HPDE6-E6E7 (cell line): ENCODE results near the gene ARHGAP26.
"Not testable (repeated sequence)": the region's sequence is repeated elsewhere in the genome, so short reads cannot be mapped to it uniquely, and the experiment has no call there.

Experiments used
- DNase-seq: peaks from one replicate; pipeline ENCODE4 v3.0.0; 2011; ENCODE audit warnings: missing footprints; ENCODE audit errors: extremely low spot score

The ARHGAP26 gene

DNA sequence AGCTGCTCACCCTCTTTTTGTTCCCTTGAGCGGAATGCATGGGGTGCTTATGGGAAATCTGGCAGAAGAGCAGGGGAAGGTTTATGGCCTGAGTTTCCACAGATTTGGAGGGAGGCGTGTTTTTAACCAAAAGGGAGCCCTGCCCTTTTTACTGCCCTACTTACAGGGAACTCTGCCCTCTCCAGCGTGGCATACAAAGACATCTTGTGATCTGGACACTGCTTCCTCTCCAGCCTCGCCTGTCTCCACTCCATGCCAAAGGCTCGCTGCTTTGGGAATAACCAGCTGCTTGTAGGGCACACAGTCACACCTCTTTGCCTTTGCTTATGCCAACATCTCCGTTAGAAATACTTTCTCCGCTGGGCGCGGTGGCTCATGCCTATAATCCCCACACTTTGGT lies 314.2 kb downstream of the ARHGAP26 start:
- no peak for DNase-seq

DNA sequence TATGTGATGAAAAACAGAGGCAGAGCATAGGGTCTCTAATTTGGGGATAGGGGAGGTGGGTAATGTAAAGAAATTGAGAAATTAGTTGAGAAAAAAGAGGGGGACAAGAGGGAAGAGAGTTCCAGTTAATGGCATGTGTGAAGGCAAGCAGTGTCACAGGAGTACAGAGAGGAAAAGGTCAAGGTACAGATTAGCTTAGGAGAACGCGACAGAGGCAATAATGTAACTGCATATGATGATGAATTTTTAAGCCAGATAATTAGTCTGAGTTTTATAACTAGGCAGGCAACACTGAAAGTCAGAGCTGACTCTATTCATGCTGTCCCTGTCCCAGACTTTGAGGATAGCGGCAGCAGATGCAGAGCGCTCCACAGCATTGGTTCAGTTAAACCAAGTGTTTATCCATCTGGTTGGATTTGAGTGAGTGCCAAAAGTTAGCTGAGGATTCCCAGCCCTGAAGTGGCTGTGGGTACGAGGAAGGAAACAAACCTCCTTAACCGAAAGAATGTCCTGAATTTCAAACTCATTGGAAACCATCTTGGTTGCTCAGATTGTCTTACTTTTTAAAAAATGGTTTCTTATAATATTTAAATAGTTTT lies 315.2 kb downstream of the ARHGAP26 start:
- DNase-seq, result no peak

DNA sequence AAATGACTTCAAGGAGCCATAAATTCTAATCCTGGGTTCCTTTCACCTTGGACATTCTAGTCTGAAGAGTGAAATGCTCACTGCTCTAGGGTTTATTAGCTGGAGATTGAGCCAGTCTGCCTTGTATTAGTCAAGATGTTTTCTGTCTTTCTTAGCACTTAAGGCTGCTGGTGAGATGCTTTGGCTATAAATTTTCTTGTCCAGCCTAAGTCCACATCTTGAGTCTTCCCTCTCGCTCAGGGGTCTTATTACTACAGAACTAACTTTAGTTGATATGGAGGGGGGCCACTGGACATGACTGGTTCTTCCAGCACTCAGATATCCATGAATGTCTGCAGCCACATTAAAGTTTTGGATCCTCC lies 316.4 kb downstream of the ARHGAP26 start:
- no peak for DNase-seq

DNA sequence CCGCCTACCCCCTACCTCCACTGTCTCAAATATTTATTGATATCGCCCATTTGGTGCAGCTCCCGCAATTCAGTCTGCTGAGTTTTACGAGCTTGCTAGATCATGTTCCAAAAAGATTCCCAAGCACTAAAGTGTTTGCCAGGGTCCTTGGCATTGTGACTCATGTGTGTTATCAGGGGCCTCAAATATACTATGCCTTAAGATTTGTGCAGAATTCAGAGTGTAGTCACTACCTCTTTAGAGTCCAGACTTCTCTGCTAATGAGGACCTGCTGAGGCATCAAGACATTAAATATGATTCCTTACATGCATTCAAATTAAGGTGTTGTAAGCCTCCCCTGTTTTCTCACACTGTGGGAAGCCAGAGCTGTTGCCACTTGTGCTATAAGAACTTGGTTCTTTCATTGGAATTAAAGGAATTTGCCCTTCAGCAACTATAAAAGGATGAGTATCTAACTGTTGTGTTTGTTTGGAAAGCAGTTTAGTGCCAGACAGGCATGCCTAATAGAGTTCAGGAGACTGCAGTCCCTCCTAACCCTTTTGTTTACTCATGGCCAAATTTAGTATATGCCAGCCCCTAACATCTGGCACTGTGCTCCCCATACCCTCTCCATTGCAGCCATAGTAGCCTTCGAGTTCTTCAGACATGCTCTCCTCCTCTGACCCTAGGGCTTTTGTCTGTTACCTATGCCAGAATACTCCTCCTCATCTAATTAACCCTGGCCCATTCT lies 316.9 kb downstream of the ARHGAP26 start:
- DNase-seq, result peak; percentile 32

DNA sequence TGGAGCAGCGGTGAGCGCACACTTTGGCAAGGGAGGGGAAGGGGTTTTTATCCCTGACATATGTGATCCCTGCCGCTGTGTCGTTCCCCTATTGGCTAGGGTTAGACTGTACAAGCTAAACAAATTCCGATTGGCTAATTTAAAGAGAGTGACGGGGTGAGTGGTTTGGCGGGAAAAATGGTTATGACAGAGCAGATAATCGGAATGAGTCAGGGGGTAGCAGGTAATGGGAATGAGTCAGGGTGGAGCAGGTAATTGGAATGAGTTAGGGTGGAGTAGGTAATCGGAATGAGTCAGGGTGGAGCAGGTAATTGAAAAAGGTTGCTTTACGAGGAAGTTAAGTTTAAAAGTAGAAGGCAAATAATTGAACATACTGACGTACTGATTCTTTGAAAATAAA lies 318.5 kb downstream of the ARHGAP26 start:
- DNase-seq, result not testable (repeated sequence)

DNA sequence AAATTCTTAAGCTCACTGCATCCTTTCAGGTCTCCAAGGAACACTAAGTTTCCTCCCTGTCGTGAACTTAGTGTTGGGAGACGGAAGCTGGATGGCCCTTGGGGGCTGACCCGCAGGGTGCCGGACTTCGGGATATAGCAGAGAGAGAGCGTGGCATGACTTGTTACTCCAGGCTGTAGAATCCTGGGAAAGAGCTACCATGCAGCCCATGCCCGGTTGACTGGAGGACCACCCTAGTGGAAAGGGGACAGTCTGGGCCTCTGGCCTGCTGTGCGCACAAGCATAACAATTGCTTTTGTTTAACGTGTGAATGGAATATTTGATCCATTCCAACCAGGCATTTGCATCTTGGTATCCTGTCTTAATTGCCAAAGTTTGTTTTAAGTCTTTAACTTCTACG lies 319.9 kb downstream of the ARHGAP26 start:
- DNase-seq, result not testable (repeated sequence)

DNA sequence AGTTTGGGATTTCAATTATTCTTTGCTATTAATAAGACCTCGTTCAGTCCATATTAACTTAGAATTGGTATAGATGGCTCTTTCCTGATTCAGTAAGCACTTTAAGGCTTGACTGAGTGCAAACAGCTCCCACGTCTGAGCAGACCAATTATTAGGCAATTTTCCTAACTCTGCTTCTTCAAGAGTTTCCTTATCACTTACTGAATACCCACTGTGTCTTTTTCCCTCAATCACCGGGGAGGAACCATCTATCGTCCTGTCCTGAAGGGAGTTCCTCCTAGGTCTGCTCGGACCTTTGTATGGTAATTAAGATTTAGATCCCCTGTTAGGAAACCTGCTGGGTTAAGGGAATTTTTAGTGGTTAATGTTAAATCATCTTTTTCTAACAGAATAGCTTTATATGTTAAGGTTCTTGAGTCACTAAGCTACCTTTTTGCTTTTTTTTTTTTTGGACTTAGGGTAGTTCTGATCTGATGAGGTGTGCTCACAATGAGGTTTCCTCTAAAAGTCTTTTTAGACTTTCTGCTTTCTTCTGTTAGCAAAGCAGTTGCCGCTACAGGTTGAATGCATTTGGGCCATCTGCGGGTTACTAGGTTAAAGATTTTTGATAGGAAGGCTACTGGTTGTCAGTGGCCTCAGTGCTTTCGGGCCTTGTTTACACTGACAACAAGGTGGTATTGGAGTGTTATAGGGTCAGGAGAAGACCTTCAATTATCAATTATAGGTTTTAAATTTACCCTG lies 322.7 kb downstream of the ARHGAP26 start:
- DNase-seq, result not testable (repeated sequence)

DNA sequence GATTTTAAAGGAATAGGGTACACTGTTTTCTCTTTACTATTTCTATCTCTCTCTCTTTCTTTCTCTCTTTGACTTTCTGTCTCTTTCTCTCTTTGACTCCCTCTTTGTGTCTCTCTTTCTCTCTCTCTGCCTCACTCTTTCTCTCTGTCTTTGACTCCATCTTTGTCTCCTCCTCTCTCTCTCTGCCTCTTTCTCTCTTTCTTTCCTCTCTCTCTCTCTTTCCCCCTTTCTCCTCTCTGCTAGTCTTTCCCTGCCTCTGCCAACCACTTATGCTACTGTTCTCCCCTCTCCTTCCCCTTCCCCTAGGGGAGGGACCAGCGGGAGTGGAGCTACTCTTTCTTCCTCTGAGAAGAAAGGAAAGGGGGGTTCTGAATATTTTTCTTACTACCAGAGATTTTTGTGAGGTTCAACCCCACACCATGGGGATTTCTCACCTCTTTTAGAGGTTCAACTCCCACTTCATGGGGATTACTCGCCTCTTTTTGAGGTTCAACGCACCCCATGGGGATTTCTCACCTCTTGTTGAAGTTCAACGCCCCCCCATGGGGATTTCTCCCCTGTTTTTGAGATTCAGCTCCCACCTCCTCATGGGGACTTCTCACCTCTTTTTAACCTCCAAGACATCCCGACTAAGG lies 323.4 kb downstream of the ARHGAP26 start:
- no peak for DNase-seq

DNA sequence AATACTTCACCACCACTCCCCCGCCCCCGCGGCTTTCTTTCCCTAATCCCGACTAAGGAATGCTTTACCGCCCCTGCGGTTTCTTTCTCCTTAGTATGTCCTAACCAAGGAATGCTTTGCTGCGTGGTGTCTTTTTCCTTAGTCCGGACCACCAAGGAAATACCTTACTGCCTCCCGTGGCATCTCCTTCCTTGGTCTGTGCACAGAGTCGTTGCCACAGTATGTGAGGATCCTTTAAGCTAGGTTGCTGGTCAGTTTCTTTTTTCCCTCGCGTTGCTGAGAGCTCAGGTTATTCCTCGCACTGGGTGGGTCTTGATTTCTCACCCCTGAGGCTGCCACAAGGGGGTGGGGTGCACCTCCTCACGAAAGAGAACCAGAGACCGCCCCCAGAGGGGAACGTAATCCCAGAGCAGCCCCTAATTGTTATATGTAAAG lies 323.9 kb downstream of the ARHGAP26 start:
- DNase-seq, result no peak

DNA sequence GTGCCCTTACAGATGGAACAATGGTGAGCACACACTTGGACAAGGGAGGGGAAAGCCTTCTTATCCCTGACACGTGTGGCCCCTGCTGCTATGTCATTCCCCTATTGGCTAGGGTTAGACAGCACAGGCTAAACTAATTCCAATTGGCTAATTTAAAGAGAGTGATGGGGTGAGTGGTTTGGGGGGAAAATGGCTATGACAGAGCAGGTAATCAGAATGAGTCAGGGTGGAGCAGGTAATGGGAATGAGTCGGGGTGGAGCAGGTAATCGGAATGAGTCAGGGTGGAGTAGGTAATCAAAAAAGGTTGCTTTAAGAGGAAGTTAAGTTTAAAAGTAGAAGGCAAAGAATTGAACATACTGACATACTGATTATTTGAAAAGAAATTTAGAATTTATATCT lies 324.4 kb downstream of the ARHGAP26 start:
- not testable (repeated sequence) for DNase-seq

DNA sequence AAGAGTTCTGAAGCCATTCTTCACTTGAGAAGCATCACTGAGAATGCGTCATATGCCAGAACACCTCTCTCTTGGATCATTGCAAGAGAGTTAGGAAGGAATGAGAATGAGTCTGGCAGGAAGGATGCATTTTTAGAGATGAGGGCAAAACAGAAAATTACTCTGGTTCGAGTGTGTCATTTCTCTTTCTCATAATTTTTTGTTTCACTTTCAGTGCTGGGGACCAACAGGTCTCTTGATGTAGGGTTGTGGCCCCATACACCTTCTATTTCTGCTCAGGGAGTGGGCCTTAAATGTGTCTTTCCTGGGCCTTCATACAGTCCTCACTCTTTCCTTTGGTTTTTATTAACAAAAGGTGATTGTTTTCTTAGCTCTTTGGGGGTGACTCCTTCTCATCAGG lies 330.9 kb downstream of the ARHGAP26 start:
- no peak for DNase-seq

DNA sequence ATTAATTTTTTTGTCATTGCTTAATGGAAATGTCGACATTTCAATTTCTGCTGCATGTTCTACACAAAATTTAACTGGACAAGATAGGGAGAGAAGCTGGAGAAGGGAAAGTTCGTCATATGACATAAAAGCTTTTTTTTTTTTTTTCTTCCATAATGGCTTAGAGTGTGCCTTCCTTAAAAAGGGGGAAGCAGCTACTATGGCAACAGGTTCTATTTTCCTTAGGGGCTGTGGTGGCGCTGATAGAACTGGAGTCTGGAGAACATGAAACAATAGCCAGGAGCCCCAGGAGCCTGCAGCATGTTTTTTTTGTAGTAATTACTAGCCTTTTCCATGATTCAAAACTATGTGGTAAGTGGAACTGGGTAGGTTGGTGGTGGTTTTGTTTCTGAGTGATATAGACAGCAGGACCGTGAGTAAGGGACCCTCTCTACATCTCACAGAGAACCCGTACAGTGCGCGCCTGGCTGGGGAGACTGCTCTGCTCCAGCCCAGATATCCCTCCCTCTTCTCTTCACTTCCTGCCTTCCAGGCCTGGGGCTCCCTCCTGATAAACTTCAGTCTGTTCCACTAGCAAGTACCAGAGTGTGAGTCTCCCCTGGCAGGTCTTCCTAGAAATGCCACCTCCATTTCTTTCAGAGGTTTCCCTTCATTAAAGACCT lies 331.7 kb downstream of the ARHGAP26 start:
- DNase-seq, result no peak

DNA sequence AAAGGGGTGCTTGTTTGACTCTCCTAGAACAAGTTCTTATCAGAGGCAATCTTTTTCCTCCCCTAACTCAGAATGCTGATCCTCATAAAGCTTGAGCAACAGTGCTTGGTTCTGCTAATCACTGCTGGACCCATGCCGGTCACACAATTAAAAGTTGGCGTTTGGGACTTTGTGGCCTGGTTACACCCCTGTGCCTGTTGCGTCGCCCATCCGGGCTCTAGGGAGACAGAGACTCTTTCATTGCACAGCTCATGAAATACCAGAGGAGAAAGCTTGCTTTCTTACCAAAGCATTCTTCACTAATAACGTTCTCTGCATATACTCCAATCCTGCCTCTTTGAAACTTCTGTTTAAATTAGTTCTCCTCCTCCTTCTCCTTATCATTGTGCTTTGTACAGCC lies 332.2 kb downstream of the ARHGAP26 start:
- no peak for DNase-seq

DNA sequence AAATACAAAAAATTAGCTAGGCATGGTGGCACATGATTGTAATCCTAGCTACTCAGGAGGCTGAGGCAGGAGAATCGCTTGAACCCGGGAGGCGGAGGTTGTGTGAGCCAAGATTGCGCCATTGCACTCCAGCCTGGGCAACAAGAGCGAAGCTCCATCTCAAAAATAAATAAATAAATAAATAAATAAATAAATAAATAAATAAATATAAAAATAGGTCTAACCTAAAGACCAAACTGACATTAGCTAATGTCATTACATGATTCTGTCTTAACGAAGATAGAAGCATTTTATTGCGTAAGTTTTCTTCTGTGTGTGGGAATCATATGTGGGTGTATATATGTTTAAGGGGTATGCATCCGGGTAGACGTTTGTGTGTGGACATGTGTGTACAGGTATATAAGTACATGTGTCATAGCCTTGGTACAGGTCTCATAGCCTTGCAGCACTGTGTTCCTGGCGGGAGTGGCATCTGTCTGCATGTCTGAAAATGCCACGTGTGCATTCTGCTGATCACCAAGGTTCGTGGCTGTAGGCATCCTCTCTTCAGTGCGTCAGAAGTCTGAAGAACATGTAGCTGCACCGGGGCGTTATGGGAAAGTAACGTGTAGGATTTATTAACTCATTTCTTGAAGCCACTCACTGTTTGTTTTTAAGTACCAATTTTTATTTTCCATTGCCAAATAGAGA lies 335.2 kb downstream of the ARHGAP26 start:
- no peak for DNase-seq

DNA sequence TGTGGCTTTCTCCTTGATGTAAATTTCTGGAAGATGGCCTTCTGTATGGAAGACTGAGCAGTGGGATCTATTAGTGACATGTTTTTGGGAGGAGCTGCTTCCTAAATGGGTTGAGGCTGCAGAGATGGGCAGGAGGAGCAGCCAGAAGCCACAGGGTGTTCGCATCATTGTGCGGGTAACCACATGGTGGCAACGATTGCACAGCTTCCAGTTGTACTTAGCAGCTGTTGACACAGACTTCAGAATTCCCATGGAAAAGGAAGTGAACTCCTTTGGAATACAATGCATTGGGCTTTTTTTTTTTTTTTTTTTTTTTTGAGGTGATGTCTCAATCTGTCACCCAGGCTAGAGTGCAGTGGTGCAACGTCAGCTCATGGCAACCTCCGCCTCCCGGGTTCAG lies 336.0 kb downstream of the ARHGAP26 start:
- DNase-seq, result no peak

DNA sequence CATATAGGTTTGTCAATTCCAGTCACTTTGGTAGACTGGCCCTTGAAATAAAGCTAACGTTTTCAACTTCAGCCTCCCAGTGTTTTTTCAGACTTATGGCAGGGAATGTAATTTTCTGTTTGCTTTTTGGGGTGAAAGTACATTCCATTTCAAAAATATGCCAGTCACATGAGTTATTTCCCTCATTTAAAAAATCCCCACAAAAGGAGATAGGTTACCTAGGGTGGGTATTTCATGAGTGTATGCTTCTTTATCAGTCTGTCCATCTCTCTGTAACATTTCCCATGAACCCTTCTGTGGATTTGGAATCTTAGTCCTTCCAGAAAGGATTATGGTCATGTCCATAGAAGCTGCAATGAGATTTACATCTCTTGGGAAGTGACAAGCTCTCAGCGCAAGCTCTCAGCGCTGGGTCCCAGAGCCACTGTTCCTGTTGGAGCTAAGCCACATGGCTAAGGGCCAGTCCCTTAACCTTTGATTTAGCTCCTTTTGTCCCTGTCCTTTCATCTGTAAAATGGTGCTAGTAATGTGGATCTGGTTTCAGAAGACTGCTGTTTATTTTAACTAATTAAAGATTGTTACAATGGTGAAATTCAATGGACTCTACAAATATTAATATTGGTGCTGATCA lies 338.4 kb downstream of the ARHGAP26 start:
- DNase-seq, result no peak

DNA sequence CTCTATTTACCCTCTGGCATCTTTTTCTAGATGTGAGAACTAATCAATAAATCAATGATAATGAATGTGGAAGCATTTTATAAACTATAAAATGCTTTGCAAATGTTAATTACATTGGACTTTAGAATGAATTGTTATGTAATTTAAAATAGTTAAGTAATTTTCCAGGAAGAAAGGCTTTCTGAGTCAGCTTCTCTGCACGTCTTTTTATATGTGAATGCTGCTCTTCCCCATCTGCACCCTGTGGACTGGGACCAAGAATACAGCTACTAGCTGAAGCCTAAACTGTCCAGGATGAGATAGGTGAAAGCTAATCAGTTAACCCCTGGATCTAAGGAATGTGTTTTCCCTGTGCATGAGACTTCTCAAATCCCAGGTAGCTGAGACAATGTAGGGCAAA lies 340.4 kb downstream of the ARHGAP26 start:
- no peak for DNase-seq

DNA sequence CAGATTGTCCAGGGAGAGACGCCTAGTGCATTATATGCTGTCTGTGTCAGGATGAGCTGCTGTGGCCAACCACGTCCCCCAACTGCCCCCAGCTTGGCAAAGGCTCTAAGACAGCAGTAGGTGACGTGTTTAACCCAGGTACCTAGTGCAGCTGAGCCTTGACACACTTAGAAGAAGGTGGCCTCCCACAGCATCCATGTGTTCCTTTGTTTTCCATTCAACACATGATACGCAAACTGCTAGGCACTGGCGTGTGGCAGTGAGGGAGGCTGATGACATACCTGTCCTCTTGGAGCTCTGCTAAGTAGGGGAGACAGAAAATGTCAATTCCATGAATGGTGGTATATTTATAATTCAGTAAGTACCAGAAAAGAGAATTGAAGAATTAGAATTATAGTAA lies 341.6 kb downstream of the ARHGAP26 start:
- no peak for DNase-seq

DNA sequence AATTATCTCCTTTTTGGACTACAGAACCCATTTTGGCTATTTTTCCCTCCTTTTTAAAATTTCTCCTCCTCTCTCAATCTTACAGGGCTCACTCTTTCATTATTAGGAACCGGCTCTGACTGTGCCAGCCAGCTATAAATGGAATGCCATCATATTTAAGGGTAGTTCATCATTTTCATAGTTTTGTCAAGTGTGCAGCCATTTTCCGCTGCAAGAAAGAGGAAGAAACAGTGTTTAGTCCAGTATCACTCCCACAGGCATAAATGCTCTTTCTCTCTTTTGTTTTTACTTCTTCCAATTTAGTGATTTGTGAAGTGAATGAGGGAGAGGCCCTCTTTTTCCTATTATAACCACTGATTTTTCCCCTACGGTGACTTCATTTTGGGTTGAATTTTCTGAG lies 343.3 kb downstream of the ARHGAP26 start:
- DNase-seq, result no peak

DNA sequence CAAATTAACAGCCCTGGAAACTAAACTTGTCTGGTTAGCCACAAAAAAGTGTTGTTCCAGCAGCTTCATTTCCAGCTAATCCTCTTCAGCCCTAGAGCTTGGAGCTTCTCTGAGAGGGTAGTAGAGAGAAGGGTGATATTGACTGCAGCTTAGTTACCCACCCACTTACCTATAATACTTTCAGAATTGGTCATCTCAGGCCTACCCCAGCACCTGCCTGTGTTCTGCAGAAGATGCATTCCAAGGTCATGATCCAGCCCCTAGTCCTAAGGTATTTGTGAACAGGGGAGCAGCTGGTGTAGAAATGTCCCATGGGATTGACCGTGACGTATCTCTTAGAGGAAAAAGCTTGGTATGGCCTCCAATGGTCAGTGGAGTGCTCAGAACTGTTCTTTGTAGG lies 344.3 kb downstream of the ARHGAP26 start:
- no peak for DNase-seq

DNA sequence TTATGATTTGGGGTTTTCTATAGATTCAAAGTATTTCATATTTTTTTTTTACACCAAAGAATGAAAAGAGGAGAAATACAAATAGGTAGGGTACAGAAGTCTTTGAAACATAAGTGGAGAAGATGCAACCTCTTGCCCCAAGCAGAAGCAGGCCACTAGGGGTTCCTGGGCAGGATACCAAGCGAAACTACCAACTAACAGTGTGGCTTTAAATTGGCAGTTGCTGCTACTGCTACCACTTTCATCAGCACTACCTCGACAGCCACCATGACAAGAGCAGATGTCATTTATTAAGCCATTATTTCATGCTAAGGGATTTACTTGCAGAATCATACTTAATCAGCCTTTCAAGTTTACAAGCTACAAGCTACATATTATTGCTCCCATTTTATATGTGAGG lies 345.2 kb downstream of the ARHGAP26 start:
- no peak for DNase-seq
